Measurements from ENCODE around the gene CCAR1. TPM values are rescaled to one million over a fixed set of nuclear protein-coding genes. Genes with fewer than 3 reads are reported as not detected.
"Not testable (repeated sequence)": the region's sequence is repeated elsewhere in the genome, so short reads cannot be mapped to it uniquely, and the experiment has no call there.

Gene CCAR1
- polyA plus RNA-seq, 3 donors, result 16.7 to 26.3 (median 23.4) TPM

GRCh38 chr10:68837626-68838322 lies 116.7 kb downstream of the CCAR1 start:
- no peak overlapping the region for H3K4me3 Mint-ChIP-seq
- no peak for DNase-seq
- intact Hi-C loops (cut with micrococcal nuclease), result no loop called here

GRCh38 chr10:68840650-68841049 lies 119.6 kb downstream of the CCAR1 start:
- H3K36me3 Mint-ChIP-seq; intact Hi-C loops (cut with micrococcal nuclease); H3K4me2 ChIP-seq (replicated peaks; ENCODE audit: extremely low read depth, low read length, poor library complexity, severe bottlenecking); H3K4me3 Mint-ChIP-seq; H3K27ac ChIP-seq (ENCODE audit: low read depth in 1 of 2, low read length in 2 of 2); H2AFZ ChIP-seq (ENCODE audit: insufficient read depth, low read depth, low read length, poor library complexity, severe bottlenecking); H3K9me3 ChIP-seq (replicated peaks in 1 of 2; ENCODE audit: control insufficient read depth in 1 of 2, insufficient read depth in 1 of 2, low read length in 2 of 2); H3K9ac ChIP-seq (ENCODE audit: insufficient read depth, low read length, poor library complexity, severe bottlenecking); H3K4me1 ChIP-seq (ENCODE audit: control insufficient read depth in 1 of 2, insufficient read depth in 2 of 2, low read length in 2 of 2); H3K36me3 ChIP-seq (replicated peaks in 1 of 2; ENCODE audit: control insufficient read depth in 1 of 2, insufficient read depth in 2 of 2, low read length in 2 of 2); H3K27ac Mint-ChIP-seq; H3K4me1 Mint-ChIP-seq; H3K27me3 Mint-ChIP-seq (ENCODE audit: low read depth in 3 of 3); DNase-seq; H4K20me1 ChIP-seq (ENCODE audit: insufficient read depth, low read length); H3K79me2 ChIP-seq (ENCODE audit: insufficient read depth, low read length); H3K27me3 ChIP-seq (ENCODE audit: control insufficient read depth in 2 of 2, insufficient read depth in 2 of 2, low read length in 2 of 2); H3K4me3 ChIP-seq (replicated peaks in 1 of 3; ENCODE audit: low read depth in 2 of 3, low read length in 3 of 3); H3K9me3 Mint-ChIP-seq: not testable (repeated sequence)
- WGBS (ENCODE audit: insufficient coverage), result over 99% methylated on average over 6 of the region's 9 CpGs

More at GRCh38 chr10:68837626-68838322, 116.7 kb downstream of the CCAR1 start:
- Histone ChIP-seq H3K36me3 (replicated peaks in 1 of 2; ENCODE audit: control insufficient read depth in 1 of 2, insufficient read depth in 2 of 2, low read length in 2 of 2) (no peaks in the 10 kb centered on the region), H3K9me3 (replicated peaks in 1 of 2; ENCODE audit: control insufficient read depth in 1 of 2, insufficient read depth in 1 of 2, low read length in 2 of 2) (no peaks in the 10 kb centered on the region), H3K4me2 (replicated peaks; ENCODE audit: extremely low read depth, low read length, poor library complexity, severe bottlenecking) (no peak overlapping the region), H3K27me3 (ENCODE audit: control insufficient read depth in 2 of 2, insufficient read depth in 2 of 2, low read length in 2 of 2) (no peaks in the 10 kb centered on the region), H3K27ac (ENCODE audit: low read depth in 1 of 2, low read length in 2 of 2) (no peak overlapping the region), H3K79me2 (ENCODE audit: insufficient read depth, low read length) (no peaks in the 10 kb centered on the region), H2AFZ (ENCODE audit: insufficient read depth, low read depth, low read length, poor library complexity, severe bottlenecking) (no peak overlapping the region), H3K4me3 (replicated peaks in 1 of 3; ENCODE audit: low read depth in 2 of 3, low read length in 3 of 3) (no peak overlapping the region), H4K20me1 (ENCODE audit: insufficient read depth, low read length) (no peaks in the 10 kb centered on the region), H3K4me1 (ENCODE audit: control insufficient read depth in 1 of 2, insufficient read depth in 2 of 2, low read length in 2 of 2) (no peaks in the 10 kb centered on the region), H3K9ac (ENCODE audit: insufficient read depth, low read length, poor library complexity, severe bottlenecking) (no peak overlapping the region)
- no peak overlapping the region for H3K27ac Mint-ChIP-seq
- TF ChIP-seq, protein P1, sequence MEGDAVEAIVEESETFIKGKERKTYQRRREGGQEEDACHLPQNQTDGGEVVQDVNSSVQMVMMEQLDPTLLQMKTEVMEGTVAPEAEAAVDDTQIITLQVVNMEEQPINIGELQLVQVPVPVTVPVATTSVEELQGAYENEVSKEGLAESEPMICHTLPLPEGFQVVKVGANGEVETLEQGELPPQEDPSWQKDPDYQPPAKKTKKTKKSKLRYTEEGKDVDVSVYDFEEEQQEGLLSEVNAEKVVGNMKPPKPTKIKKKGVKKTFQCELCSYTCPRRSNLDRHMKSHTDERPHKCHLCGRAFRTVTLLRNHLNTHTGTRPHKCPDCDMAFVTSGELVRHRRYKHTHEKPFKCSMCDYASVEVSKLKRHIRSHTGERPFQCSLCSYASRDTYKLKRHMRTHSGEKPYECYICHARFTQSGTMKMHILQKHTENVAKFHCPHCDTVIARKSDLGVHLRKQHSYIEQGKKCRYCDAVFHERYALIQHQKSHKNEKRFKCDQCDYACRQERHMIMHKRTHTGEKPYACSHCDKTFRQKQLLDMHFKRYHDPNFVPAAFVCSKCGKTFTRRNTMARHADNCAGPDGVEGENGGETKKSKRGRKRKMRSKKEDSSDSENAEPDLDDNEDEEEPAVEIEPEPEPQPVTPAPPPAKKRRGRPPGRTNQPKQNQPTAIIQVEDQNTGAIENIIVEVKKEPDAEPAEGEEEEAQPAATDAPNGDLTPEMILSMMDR (IDR thresholded peaks at IDR 0.05), result no peak
- H3K9me3 Mint-ChIP-seq, result peaks cover 0 to 2% (median 0%) of the 10 kb centered on the region in 7 donors
- WGBS (ENCODE audit: insufficient coverage), result 97% methylated on average over 4 of the region's 8 CpGs
- no peaks in the 10 kb centered on the region for H3K36me3 Mint-ChIP-seq
- H3K27me3 Mint-ChIP-seq (ENCODE audit: low read depth in 3 of 3), result peaks cover 0 to 10% (median 5%) of the 10 kb centered on the region in 3 donors
- peaks cover 1% of the 10 kb centered on the region for H3K4me1 Mint-ChIP-seq

Small RNA genes lying within 50 kb of the gene (small RNA-seq; reads per million reads assigned to genes)
- not detected for gene MIR1254-1 (ENCODE audit: insufficient read length, low read depth)
- gene RF00019 (ENCODE audit: insufficient read length, low read depth), result not detected

Other genes starting within 250 kb of the CCAR1 start
- gene DNA2, start 249.3 kb upstream of the CCAR1 start, polyA plus RNA-seq, result under 1 TPM; 0.08 to 0.99 (median 0.18) TPM
- 1 to 10 TPM; 7.0 to 9.6 (median 9.1) TPM for gene SLC25A16, start 193.7 kb upstream of the CCAR1 start, polyA plus RNA-seq
- gene TET1, start 160.9 kb upstream of the CCAR1 start, polyA plus RNA-seq, result under 1 TPM; 0.01 to 0.08 (median 0.06) TPM
- gene STOX1, start 106.3 kb downstream of the CCAR1 start, polyA plus RNA-seq, result under 1 TPM in 1 of 3 donors, not detected in 2; 0.03 TPM
- 10 to 100 TPM; 14.2 to 17.1 (median 17.0) TPM for gene DDX50, start 180.1 kb downstream of the CCAR1 start, polyA plus RNA-seq
- gene DDX21, start 234.9 kb downstream of the CCAR1 start, polyA plus RNA-seq, result 10 to 100 TPM in 2 of 3 donors, 1 to 10 TPM in 1; 9.8 to 39.3 (median 13.6) TPM